ENCODE data around the gene MGST2. TPM values are rescaled to one million over a fixed set of nuclear protein-coding genes. Genes with fewer than 3 reads are reported as not detected.

MGST2 gene
- total RNA-seq (2014; rRNA removed; shearing (Covaris generic)) (4.6 and 8.3 TPM in 2 replicates), polyA plus RNA-seq (2016; fragmentation: Nextera tagmentation; extraction: Ambion mirVana) (19.1 and 19.5 TPM in 2 replicates)
- long read RNA-seq, partial matches to known transcripts, result 1 of 5 reads
- long read RNA-seq, other reads (novel, unspliced or antisense), result 0 of 5 reads

GRCh38 chr4:139665690-139666529, at the start of gene MGST2:
MGST2 (plus strand) TSS chr4:139665819; CDS start chr4:139666020, 201 bp downstream.
- Mint-ChIP-seq H3K36me3 (ENCODE audit: low read depth) (peaks cover 5% of the 10 kb centered on the region; the same call in 2 of the 3 replicates), H3K27ac (peak within 1 kb of the TSS; percentile 75), H3K9me3 (peaks cover 5% of the 10 kb centered on the region), H3K4me3 (peak within 1 kb of the TSS; percentile 79), H3K4me1 (peaks cover 41% of the 10 kb centered on the region), H3K27me3 (ENCODE audit: insufficient read depth, low read depth, poor library complexity) (peaks cover 10% of the 10 kb centered on the region)
- peaks cover 18% of the 10 kb centered on the region for H3K4me1 ChIP-seq (ENCODE audit: insufficient read depth)
- ATAC-seq, result peak; percentile 84
- no peaks in the 10 kb centered on the region for H3K27me3 ChIP-seq (ENCODE audit: insufficient read depth)
- peak within 1 kb of the TSS; percentile 87 for H2AFZ ChIP-seq
- H4K20me1 ChIP-seq (replicated peaks; ENCODE audit: insufficient read depth), result no peaks in the 10 kb centered on the region
- peak within 1 kb of the TSS; percentile 46; the same call in 1 of the 2 replicates for H3K27ac ChIP-seq (ENCODE audit: low read depth)
- no peak for TF ChIP-seq CTCF (conservative IDR thresholded peaks at IDR 0.05; ENCODE audit: low read depth in 2 of 2)
- no peak for TF ChIP-seq REST (IDR thresholded peaks at IDR 0.05; ENCODE audit: unreplicated experiment)
- no peak for TF ChIP-seq NANOG (IDR thresholded peaks at IDR 0.05; ENCODE audit: borderline replicate concordance)
- TF ChIP-seq ZNF331 (CRISPR knock-in tag; IDR thresholded peaks at IDR 0.05; ENCODE audit: low read depth), result no peak
- TF ChIP-seq ZNF462 (CRISPR knock-in tag; IDR thresholded peaks at IDR 0.05), result no peak
- no peak for TF ChIP-seq STAT1 (IDR thresholded peaks at IDR 0.05; ENCODE audit: unreplicated experiment)
- TF ChIP-seq POLR2AphosphoS5 (IDR thresholded peaks at IDR 0.05; ENCODE audit: low read depth), result peak; percentile 23; the same call in 1 of the 2 replicates
- no peak for TF ChIP-seq ZNF114 (CRISPR knock-in tag; IDR thresholded peaks at IDR 0.05)
- TF ChIP-seq EZH2phosphoT487 (IDR thresholded peaks at IDR 0.05; ENCODE audit: unreplicated experiment), result no peak
- peak; percentile 49; the same call in 1 of the 2 replicates for TF ChIP-seq ETS1 (IDR thresholded peaks at IDR 0.05)
- no peak for TF ChIP-seq EZH2 (IDR thresholded peaks at IDR 0.05; ENCODE audit: low read depth, unreplicated experiment)
- peak; percentile 56 for TF ChIP-seq CREB1 (CRISPR knock-in tag; IDR thresholded peaks at IDR 0.05; ENCODE audit: low read depth)
- TF ChIP-seq JUNB (IDR thresholded peaks at IDR 0.05; ENCODE audit: unreplicated experiment), result no peak
- H3K36me3 ChIP-seq (ENCODE audit: insufficient read depth), result no peaks in the 10 kb centered on the region
- no peaks in the 10 kb centered on the region for H3K79me2 ChIP-seq (replicated peaks; ENCODE audit: insufficient read depth)
- DNase-seq (ENCODE audit: low spot score), result peak; percentile 75
- H3K4me2 ChIP-seq, result peak within 1 kb of the TSS; percentile 72
- no peaks in the 10 kb centered on the region for H3F3A ChIP-seq (replicated peaks; ENCODE audit: low read depth)
- H3K4me3 ChIP-seq, result peak within 1 kb of the TSS; percentile 57
- peaks cover 4% of the 10 kb centered on the region; the same call in 1 of the 2 replicates for H3K9me2 ChIP-seq (ENCODE audit: insufficient read depth)

All from GM23338 (cell line).